Epithelial cell of prostate (primary cell): ENCODE data around the gene SPRR2G.
A peak's percentile ranks its signal among the peaks of the same experiment; 100 is the strongest.
"Not testable (repeated sequence)": the region's sequence is repeated elsewhere in the genome, so short reads cannot be mapped to it uniquely, and the experiment has no call there.

ENCODE experiments used
- DNase-seq: peaks from one replicate; pipeline ENCODE4 v3.0.0-alpha.2; 2011; ENCODE audit warnings: low read depth, low spot score
- H3K27ac ChIP-seq: fragments of 450-650 bp; 2 replicates; pipeline ENCODE4 v1.5.1; 2017; ENCODE audit warnings: mild to moderate bottlenecking

The SPRR2G gene

DNA sequence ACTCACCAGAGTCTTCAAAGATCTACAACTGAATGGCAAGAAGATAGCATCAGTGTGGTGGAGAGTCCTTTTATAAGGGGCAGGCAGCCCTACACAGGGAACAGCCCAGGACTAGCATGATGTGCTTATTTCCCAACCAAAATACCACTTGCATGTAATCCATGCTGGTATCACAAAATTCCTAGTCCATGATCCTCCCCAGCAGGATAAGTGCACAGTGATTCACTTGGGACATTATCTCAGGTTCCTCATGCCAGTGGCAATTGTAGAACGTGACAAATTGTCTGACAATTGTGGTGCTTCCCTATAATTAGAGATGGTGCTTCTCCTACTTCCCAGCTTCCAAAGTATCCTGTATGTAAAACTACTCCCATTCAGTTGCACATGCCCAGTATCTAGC lies at the start of gene SPRR2G:
TSS of gene SPRR2G (minus strand) at position 45 of the 400 bp plus-strand sequence. CDS start 780 bp downstream, outside the sequence.
- no peak within 1 kb of the TSS for H3K27ac ChIP-seq
- DNase-seq: no peak

DNA sequence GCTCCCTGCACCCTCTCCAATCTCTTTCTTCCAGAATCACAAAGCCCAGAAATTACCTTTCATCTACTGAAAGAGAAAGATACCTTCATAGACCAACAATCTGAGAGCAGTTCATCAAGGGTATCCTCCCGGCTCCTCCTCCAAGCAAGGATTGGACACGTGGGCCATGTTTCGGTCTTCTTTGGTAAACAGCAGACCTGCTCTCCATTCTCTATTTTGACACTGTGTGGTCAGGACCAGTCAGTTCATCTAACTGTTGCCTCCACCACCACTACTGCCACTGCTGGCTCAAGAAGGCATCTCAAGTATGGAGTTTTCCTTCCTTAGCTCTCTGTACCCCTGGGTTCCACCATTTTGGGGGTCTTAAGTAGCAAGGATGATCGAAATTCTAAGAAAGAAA lies 44.5 kb upstream of the SPRR2G start:
- H3K27ac ChIP-seq: no peak overlapping the region
- no peak for DNase-seq

DNA sequence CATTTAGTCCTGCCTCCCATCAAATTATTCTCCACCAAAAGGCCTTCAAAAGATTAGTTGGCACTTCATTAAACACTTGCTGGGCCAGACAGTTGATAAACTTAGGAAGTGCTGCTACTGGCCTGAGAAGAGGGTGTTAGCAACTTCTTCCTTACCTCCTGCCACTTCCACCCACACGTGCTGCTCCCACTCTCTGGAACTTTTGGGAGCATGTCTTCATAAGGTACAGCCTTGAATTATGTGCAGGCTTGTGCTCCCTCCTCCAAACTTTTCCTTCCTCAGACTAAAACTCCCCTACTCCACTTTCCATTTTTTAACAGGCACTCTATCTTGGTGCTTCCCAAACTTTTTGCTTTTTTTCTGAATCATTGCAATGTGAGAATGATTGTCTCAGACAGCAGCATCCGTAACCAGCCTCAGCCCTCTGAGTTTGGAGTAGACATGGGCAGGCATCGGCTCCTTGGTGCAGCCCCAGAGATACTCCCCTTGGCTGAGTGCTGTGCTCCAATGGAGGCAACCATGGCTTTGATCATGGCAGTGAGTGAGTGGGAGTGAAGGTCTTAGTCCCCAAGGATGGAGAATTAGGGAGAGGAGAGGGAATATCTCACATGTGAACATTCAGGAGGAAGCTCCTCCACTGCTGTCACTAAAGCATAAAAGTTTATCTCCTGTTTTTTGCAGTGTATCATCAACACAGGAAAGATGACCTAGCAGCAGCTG lies 43.8 kb upstream of the SPRR2G start:
- DNase-seq: no peak
- H3K27ac ChIP-seq: no peak overlapping the region

DNA sequence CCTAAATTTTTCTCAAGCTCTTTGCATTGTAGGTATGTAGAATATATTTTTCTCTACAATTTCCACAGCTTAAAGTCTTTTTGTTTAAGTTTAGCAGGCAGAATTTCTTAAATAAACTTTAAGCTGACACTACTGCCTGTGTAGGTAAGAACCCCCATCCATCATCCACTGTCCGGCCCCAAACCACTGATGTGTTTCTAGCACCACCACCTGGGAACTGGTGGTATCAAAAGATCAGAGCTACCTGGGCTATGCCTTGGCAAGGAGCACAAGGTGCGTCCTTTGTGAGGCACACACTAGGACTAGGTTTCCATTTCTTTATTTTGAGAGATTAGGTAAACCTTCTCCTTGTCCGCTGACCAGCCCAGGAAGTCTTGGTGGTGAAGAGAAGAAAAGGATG lies 42.0 kb upstream of the SPRR2G start:
- H3K27ac ChIP-seq: no peak overlapping the region
- DNase-seq: no peak

DNA sequence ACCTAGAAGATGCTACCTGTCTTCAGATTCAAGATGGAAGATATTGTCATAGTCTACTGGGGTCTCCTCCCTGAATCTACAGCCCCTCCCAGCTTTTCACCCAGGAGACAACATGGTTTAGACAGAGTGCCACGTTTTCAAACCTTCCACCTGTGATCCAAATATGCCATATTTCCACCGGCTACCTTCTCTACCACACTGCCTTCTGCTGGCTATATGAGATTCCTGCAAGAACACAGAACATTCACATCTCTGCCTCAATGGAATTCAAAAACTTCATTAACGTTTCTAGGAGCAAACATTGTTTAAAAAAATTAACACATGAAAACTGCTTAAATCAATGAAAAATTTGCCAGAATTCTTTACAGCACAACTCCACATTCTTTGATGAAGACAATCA lies 39.7 kb upstream of the SPRR2G start:
- no peak for DNase-seq
- H3K27ac ChIP-seq: no peak overlapping the region

DNA sequence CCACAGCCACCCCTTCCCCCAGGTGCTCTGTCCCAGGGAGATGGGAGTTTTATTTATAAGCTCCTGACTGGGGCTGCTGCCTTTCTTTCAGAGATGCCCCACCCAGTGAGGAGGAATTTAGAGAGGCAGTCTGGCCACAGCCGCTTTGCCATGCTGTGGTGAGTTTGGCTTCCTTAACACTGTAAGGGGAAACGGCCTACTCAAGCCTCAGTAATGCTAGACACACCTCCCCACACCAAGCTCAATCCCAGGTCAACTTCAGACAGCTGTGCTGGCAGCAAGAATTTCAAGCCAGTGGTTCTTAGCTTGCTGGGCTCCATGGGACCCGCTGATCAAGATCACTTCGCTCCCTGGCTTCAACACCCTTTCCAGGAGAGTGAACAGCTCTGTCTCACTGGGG lies 37.6 kb upstream of the SPRR2G start:
- DNase-seq: peak; percentile 48
- peak overlapping the region; percentile 30 for H3K27ac ChIP-seq

DNA sequence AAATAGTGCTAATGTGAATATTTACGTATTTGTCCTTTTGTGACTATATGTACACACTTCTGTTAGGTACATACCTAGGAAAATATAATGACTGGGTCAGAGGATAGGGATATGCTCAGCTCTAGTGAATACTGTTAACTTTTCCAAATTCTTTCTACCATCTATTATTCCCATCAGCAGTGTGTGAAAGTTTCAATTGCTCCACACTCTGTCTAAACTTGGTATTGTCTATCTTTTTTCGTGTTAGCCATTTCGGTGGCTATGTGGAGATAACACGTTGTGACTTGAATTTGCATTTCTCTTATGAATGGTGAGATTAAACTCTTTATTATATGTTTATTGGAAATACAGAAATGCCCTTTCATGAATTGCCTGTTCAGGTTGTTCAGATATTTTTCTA lies 29.9 kb upstream of the SPRR2G start:
- DNase-seq: no peak
- H3K27ac ChIP-seq: no peak overlapping the region

DNA sequence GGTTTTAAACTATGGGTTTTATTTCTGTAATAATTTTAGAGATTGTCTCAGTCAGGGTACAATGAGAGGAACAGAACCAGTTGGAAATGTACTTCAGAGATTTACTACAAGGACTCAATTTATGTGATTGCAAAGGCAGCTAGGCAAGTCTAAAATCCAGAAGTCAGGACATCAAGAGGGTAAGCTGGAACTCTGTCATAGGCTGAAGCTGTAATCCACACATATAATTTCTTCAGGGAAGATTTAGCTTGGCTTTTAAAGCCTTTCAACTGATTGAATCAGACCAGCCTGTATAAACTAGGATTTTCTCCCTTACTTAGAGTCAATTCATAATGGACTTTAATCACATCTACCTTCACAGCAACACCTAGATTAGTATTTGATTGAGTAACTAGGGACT lies 28.2 kb upstream of the SPRR2G start:
- DNase-seq: no peak

DNA sequence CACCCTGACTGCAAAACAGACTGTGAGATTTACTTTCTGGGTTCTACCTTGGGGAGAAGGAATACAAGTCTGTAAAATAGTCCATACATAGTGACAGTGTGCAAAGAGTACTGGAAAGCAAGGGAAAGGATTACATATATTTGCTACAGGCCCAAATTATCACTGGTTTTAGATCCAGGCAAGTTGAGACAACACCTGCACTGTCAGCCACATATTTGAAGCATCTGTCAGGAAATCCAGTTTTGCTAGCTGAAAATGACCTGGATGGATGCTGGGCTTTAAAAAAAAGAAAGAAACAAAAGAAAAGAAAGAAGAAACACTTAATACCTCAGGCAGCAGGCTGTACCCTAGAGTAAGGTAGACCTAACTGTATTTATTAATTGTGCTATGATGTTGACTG lies 23.9 kb upstream of the SPRR2G start:
- H3K27ac ChIP-seq: peak overlapping the region; percentile 80
- peak; percentile 66 for DNase-seq

More for the DNA sequence above, 28.2 kb upstream of the SPRR2G start:
- no peak overlapping the region for H3K27ac ChIP-seq

DNA sequence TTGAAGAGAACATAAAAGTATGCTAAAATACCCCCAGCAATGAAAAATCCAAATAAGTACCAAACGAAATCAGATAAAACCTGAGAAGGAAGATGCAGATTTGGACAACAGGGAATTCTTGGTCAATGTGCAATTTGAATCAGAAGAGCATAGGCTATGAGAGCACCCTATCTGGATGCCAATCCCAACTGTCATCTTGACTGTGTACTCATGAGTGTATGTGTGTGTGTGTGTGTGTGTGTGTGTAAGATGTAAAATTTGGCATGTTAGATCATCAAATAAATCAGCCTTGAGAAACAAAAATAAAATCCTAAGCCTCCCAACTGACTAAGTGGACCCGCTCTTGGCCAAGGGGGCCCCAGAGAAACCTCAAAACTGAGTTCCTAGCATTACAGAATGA lies 18.0 kb upstream of the SPRR2G start:
- no peak overlapping the region for H3K27ac ChIP-seq
- peak; percentile 27 for DNase-seq

DNA sequence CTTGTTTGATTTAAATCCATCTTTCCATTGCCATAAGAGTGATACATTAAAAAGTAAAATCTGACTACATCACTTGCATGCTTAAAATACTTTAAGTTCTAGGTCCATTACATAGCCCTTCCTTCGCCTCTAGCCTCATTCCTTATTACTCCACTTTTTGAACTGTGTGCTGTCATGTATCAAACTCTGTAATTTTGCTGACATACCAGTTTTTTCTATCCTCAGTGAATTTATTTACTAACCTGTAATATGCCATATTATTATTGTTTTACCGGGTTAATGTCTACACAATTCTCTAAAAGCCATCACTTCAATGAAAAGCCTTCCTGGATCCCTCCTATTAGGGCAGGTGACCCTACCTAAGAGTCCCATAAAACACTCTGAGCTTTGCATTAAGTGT lies 4.9 kb upstream of the SPRR2G start:
- DNase-seq: no peak
- no peak overlapping the region for H3K27ac ChIP-seq

DNA sequence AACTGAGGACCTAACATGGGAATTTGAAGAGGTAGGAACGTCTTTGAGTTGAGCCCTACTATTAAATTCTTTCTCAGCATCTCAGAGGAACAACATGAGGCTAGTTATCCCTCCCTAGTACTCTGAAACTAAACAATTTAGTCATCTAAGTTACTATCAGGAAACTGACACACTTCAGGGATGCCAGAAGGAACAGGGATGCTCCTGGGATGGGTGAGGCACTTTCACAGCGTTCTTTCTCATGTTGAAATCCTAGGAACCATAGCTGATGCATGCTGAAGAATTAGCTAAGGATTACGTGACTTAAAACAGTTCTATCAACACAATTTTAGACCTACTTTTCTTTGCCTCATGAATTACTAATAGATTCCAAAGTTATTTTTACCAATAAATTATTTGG lies 1.8 kb upstream of the SPRR2G start:
- no peak for DNase-seq
- H3K27ac ChIP-seq: no peak overlapping the region

DNA sequence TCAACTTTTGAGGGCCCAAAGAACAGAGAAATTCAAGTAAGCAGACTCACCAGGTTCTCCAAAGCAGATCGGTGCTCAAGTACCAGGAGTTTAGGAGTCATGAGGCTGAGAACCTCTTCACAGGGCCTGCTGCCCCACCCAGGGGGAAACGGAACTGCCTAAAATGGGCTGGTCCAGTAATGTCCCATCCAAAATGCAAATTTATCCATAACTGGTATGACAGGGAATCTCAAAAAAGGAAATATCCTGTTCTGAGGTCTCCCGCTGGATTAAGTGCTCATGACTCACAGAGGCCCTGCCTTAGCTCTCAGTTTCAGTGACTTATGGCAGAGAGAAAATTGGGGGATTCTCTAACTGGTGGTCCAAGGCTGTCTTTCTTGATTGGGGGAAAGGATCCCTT lies 9.3 kb downstream of the SPRR2G start:
- DNase-seq: no peak
- H3K27ac ChIP-seq: no peak overlapping the region

DNA sequence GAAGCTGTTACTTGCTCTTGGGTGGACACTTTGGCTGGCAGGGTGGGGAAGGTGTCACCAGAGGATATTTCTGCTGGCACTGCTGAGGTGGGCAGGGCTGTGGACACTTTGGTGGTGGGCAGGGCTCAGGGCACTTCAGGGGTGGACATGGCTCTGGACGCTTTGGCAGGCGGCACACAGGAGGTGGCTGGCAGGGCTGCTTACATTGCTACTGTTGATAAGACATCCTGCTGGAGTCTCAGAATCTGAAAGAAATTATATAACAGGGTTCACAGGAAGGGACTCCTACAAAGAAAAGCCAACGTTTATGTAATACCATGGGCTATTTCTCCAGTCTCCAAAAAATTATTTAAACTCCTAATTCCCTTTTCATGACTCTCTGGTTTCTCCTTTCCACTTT lies 10.2 kb downstream of the SPRR2G start:
- no peak overlapping the region for H3K27ac ChIP-seq
- no peak for DNase-seq

DNA sequence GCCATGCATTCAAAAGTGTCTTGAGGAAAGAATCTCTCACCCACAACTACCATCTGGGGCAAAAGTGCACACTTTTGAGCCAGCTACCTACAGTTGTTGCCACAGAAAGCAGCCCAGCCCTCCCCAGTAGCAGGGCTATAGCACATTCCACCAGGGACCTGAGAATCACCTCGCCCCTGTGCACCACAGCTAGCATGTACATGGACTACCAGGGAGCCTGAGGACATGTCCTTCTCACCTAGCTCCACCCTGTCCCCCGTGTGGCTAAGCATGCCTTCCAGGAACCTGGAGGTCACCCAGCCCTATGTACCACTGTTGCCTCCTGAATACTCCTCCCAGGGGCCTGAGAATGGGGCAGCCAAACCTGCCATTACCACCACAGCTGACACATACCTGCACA lies 16.9 kb downstream of the SPRR2G start:
- DNase-seq: no peak

DNA sequence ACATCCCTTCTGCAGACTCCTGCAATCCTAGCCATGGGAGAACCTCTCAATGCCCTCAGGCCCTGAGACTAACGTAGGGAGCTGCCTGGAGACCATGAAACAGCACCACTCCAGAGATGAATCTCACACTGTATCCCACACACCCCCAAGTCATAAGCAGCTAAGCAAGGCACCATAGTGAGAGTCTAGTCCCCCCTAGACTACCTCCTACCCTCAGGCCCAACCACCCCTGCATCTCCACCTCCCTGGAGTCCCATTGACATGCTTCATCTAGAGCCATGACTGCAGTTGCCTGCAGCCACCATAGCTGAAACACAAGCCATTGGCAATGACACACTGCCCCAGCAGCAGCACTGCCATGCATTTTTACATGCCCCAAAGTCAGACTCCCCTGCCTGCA lies 17.4 kb downstream of the SPRR2G start:
- DNase-seq: no peak
- no peak overlapping the region for H3K27ac ChIP-seq

More for the DNA sequence above, 16.9 kb downstream of the SPRR2G start:
- no peak overlapping the region for H3K27ac ChIP-seq

DNA sequence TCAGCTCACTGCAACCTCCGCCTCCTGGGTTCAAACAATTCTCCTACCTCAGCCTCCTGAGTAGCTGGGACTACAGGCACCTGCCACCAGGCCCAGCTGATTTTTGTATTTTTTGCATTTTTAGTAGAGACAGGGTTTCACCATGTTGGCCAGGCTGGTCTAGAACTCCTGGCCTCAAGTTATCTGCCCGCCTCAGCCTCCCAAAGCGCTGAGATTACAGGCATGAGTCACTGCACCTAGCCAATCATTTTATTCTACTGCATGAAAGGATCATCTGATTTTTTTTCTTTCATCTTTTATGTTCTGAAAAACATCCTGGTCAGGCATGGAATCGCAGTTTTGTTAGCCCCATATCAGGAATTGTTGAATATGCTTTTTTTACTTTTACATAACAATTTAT lies 22.0 kb downstream of the SPRR2G start:
- not testable (repeated sequence) for H3K27ac ChIP-seq, DNase-seq

DNA sequence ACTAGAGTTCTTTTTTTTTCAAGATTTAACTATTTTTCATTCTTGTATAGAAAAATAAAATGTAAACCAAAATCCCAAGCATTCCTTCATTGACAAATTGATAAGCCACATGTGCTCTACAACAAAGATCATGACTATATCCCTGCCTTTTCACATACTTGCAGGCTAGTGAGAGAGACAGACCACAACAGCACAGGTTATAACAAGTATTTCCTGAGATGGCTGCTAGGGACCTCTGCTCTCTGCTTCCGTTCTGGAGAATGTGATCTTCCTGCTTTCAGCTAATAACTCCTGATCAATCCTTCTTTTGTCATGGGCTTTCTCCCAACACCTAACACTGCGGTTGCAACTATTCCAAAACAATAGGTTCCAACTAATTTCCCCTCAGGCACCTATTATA lies 23.4 kb downstream of the SPRR2G start:
- no peak for DNase-seq
- H3K27ac ChIP-seq: peak overlapping the region; percentile 23

DNA sequence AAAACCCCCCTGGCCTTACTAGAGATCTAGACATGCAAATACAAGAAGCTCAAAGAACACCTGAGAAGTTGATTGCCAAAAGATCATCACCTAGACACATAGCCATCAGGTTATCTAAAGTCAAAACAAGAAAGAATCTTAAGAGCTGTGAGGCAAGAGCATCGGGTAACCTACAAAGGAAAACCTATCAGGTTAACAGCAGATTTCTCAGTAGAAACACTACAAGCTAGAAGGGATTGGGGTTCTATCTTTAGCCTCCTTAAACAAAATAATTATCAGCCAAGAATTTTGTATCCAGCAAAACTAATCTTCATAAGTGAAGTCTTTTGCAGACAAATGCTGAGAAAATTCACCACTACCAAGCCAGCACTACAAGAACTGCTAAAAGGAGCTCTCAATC lies 25.2 kb downstream of the SPRR2G start:
- H3K27ac ChIP-seq: no peak overlapping the region
- no peak for DNase-seq

DNA sequence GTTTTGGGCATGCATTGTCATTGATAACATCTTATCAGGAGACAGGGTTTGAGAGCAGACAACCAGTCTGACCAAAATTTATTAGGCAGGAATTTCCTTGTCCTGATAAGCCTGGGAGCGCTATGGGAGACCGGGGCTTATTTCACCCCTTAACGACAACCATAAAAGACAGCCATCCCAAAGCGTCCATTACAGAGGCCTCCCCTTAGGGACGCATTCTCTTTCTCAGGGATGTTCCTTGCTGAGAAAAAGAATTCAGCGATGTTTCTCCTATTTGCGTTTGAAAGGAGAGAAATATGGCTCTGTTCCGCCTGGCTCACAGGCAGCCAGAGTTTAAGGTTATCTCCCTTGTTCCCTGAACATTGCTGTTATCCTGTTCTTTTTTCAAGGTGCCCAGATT lies 26.9 kb downstream of the SPRR2G start:
- not testable (repeated sequence) for DNase-seq
- peak overlapping the region; percentile 89 for H3K27ac ChIP-seq

DNA sequence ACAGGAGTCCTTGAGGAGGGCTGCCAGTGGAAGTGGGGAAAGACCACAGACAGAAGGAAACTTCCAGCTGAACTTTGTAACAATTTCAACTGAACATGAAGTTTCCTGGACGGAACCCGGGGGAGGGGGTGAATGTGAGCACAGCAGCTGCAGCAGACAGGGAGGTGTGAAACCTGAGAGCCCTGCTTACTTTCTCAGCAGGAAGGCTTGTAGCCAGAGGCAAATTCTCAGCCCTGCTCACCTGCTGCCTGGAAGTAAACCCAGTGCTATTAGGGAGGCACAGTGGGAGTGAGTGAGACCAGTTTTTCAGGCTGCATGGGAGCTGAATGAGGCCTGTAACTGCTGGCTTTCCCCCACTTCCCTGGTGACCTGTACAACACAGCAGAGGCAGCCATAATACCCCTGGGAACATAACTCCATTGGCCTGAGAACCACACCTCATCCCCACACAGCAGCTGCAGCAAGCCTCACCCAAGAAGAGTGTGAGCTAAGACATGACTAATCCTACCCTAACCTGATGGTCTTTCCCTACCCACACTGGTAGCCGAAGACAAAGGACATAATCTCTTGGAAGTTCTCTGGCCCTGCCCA lies 27.8 kb downstream of the SPRR2G start:
- H3K27ac ChIP-seq: peak overlapping the region; percentile 89
- DNase-seq: peak; percentile 98

DNA sequence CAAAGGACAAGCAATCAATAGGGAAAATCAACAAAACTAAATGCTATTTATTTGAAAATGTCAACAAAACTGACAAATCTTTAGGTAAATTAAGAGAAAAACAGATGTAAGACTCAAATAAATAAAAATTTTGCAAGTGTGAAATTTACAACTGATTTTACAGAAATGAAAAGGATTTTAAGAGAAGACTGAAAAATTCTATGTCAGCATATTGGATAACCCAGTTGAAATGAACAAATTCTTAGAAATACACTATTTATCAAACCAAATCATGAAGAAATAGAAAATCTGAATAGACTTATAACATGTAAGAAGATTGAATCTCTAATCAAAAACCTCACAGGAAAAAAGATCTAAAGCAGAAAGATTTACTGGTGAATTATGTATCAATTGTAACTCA lies 29.7 kb downstream of the SPRR2G start:
- DNase-seq: no peak
- H3K27ac ChIP-seq: no peak overlapping the region
